ENCODE measurements around the gene AGBL4.
A peak's percentile ranks its signal among the peaks of the same experiment; 100 is the strongest.

Gene AGBL4

DNA sequence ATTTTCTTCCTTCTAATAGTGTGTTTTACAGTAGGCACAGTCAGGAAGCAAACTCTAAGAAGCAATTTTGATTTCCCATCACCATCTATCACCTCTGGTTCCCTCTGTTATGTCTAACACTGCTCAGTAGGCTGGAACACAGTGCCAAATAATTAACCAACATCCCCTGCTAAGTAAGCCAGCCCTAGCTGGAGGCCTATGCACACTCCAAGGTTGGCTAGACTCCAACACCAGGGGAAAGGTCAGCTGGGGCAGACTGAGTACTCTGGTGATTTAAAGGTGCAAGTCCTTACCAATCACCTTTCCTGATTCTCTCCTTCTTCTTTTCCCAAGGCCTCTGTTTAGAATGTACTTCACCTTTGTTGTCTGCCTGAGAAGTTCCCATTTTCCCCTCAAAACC, 1200.6 kb downstream of the AGBL4 start (continued):
- TF ChIP-seq, protein P1, sequence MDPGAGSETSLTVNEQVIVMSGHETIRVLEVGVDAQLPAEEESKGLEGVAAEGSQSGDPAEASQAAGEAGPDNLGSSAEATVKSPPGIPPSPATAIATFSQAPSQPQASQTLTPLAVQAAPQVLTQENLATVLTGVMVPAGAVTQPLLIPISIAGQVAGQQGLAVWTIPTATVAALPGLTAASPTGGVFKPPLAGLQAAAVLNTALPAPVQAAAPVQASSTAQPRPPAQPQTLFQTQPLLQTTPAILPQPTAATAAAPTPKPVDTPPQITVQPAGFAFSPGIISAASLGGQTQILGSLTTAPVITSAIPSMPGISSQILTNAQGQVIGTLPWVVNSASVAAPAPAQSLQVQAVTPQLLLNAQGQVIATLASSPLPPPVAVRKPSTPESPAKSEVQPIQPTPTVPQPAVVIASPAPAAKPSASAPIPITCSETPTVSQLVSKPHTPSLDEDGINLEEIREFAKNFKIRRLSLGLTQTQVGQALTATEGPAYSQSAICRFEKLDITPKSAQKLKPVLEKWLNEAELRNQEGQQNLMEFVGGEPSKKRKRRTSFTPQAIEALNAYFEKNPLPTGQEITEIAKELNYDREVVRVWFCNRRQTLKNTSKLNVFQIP (CRISPR knock-in tag; IDR thresholded peaks at IDR 0.05; ENCODE audit: borderline replicate concordance, low read depth): no peak
- TF ChIP-seq ZNF565 (CRISPR knock-in tag; conservative IDR thresholded peaks at IDR 0.05; ENCODE audit: low read depth): no peak
- TF ChIP-seq, protein P2, sequence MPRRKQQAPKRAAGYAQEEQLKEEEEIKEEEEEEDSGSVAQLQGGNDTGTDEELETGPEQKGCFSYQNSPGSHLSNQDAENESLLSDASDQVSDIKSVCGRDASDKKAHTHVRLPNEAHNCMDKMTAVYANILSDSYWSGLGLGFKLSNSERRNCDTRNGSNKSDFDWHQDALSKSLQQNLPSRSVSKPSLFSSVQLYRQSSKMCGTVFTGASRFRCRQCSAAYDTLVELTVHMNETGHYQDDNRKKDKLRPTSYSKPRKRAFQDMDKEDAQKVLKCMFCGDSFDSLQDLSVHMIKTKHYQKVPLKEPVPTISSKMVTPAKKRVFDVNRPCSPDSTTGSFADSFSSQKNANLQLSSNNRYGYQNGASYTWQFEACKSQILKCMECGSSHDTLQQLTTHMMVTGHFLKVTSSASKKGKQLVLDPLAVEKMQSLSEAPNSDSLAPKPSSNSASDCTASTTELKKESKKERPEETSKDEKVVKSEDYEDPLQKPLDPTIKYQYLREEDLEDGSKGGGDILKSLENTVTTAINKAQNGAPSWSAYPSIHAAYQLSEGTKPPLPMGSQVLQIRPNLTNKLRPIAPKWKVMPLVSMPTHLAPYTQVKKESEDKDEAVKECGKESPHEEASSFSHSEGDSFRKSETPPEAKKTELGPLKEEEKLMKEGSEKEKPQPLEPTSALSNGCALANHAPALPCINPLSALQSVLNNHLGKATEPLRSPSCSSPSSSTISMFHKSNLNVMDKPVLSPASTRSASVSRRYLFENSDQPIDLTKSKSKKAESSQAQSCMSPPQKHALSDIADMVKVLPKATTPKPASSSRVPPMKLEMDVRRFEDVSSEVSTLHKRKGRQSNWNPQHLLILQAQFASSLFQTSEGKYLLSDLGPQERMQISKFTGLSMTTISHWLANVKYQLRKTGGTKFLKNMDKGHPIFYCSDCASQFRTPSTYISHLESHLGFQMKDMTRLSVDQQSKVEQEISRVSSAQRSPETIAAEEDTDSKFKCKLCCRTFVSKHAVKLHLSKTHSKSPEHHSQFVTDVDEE (CRISPR knock-in tag; IDR thresholded peaks at IDR 0.05): no peak

DNA sequence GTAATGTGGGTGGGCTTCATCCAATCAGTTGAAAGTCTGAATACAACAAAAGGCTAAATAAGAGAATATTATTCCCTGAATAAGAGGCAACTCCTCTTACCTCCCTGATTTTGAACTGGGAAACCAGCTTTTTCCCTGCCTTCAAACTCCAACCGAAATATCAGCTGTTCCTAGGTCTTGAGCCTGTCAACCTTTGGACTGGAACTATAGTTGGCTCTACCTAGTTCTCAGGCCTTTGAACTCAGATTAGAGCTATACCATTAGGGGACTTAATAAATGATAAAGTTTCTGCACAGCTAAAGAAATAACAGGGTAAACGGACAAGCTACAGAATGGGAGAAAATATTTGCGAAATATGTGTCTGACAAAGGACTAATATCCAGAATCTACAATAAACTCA, 1203.3 kb downstream of the AGBL4 start:
- ATAC-seq: no peak
- TF ChIP-seq, protein P2 (CRISPR knock-in tag; IDR thresholded peaks at IDR 0.05): no peak
- TF ChIP-seq, protein P1 (CRISPR knock-in tag; IDR thresholded peaks at IDR 0.05; ENCODE audit: borderline replicate concordance, low read depth): no peak
- no peak for TF ChIP-seq TCF4 (CRISPR knock-in tag; IDR thresholded peaks at IDR 0.05; ENCODE audit: borderline replicate concordance)
- TF ChIP-seq ARNTL (CRISPR knock-in tag; IDR thresholded peaks at IDR 0.05; ENCODE audit: borderline replicate concordance, low read depth): no peak
- no peak for TF ChIP-seq ZNF70 (CRISPR knock-in tag; IDR thresholded peaks at IDR 0.05)
- no peak for TF ChIP-seq BACH2 (CRISPR knock-in tag; IDR thresholded peaks at IDR 0.05; ENCODE audit: borderline replicate concordance)
- TF ChIP-seq ZC3H10 (CRISPR knock-in tag; IDR thresholded peaks at IDR 0.05): no peak
- TF ChIP-seq ZFP3 (CRISPR knock-in tag; IDR thresholded peaks at IDR 0.05): no peak
- no peak for TF ChIP-seq ZFP30 (CRISPR knock-in tag; IDR thresholded peaks at IDR 0.05)
- no peak for TF ChIP-seq TOX (CRISPR knock-in tag; IDR thresholded peaks at IDR 0.05; ENCODE audit: borderline replicate concordance)
- no peak for TF ChIP-seq SNAI2 (CRISPR knock-in tag; IDR thresholded peaks at IDR 0.05)

DNA sequence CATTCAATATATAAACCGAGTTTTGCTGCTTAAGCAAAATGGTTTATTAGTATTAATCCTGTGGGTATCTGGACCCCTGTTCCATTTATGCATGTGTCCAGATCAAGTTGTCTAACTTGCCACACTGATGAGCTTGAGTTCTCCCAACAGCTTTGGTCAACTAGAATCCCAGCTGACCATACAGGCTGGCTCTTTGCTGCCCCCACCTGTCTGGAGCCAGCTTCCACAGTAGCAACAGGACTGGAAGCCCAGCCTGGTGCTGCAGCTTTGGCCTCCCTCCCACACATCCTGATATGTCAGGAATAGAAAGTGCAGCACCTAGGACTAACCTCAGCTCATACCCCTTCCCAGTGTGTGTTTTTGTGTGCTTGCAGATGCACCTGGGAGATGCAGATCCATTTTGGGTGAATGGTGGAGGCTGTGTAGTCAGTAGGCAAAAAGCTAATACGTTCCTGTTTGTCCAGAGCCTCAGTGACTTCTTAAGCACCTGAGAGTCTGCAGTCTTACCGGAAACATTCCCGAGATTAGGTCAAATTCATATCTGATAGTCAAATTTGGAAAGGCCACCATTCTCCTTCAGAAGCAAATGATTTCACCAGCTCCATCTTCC, 1206.1 kb downstream of the AGBL4 start:
- peak; percentile 100 for ATAC-seq
- TF ChIP-seq, protein P3, sequence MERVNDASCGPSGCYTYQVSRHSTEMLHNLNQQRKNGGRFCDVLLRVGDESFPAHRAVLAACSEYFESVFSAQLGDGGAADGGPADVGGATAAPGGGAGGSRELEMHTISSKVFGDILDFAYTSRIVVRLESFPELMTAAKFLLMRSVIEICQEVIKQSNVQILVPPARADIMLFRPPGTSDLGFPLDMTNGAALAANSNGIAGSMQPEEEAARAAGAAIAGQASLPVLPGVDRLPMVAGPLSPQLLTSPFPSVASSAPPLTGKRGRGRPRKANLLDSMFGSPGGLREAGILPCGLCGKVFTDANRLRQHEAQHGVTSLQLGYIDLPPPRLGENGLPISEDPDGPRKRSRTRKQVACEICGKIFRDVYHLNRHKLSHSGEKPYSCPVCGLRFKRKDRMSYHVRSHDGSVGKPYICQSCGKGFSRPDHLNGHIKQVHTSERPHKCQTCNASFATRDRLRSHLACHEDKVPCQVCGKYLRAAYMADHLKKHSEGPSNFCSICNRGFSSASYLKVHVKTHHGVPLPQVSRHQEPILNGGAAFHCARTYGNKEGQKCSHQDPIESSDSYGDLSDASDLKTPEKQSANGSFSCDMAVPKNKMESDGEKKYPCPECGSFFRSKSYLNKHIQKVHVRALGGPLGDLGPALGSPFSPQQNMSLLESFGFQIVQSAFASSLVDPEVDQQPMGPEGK (CRISPR knock-in tag; IDR thresholded peaks at IDR 0.05; ENCODE audit: borderline replicate concordance): no peak
- no peak for TF ChIP-seq ZNF565 (CRISPR knock-in tag; conservative IDR thresholded peaks at IDR 0.05; ENCODE audit: low read depth)
- no peak for TF ChIP-seq GLIS3 (CRISPR knock-in tag; IDR thresholded peaks at IDR 0.05)
- TF ChIP-seq, protein P4, sequence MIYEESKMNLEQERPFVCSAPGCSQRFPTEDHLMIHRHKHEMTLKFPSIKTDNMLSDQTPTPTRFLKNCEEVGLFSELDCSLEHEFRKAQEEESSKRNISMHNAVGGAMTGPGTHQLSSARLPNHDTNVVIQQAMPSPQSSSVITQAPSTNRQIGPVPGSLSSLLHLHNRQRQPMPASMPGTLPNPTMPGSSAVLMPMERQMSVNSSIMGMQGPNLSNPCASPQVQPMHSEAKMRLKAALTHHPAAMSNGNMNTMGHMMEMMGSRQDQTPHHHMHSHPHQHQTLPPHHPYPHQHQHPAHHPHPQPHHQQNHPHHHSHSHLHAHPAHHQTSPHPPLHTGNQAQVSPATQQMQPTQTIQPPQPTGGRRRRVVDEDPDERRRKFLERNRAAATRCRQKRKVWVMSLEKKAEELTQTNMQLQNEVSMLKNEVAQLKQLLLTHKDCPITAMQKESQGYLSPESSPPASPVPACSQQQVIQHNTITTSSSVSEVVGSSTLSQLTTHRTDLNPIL (CRISPR knock-in tag; IDR thresholded peaks at IDR 0.05; ENCODE audit: low read depth): no peak
- TF ChIP-seq, protein P1 (CRISPR knock-in tag; IDR thresholded peaks at IDR 0.05; ENCODE audit: borderline replicate concordance, low read depth): no peak
- no peak for TF ChIP-seq ZNF70 (CRISPR knock-in tag; IDR thresholded peaks at IDR 0.05)
- TF ChIP-seq CSDC2 (CRISPR knock-in tag; IDR thresholded peaks at IDR 0.05): no peak
- TF ChIP-seq RARB (CRISPR knock-in tag; IDR thresholded peaks at IDR 0.05): no peak
- no peak for TF ChIP-seq ZC3H10 (CRISPR knock-in tag; IDR thresholded peaks at IDR 0.05)
- TF ChIP-seq ESRRG (CRISPR knock-in tag; IDR thresholded peaks at IDR 0.05): no peak
- TF ChIP-seq TOX (CRISPR knock-in tag; IDR thresholded peaks at IDR 0.05; ENCODE audit: borderline replicate concordance): no peak
- TF ChIP-seq TCF4 (CRISPR knock-in tag; IDR thresholded peaks at IDR 0.05; ENCODE audit: borderline replicate concordance): no peak
- no peak for TF ChIP-seq ZFP3 (CRISPR knock-in tag; IDR thresholded peaks at IDR 0.05)
